Prostate gland (tissue), 2 donors: Measurements from ENCODE around the gene CCNH. TPM values are rescaled to one million over a fixed set of nuclear protein-coding genes. Genes with fewer than 3 reads are reported as not detected.

Source experiments
- DNase-seq: peaks from one replicate; pipeline ENCODE4 v3.0.0-alpha.2; 2019; ENCODE audit warnings: low spot score
- H3K27ac ChIP-seq, 2 donors: fragments of 200-600 bp; sonication (generic); 2 replicates each; pipeline ENCODE4 v1.5.1; 2017 to 2019
- H3K27me3 ChIP-seq: fragments of 200-600 bp; sonication (generic); replicated peaks from 2 replicates; pipeline ENCODE4 v1.5.1; 2019; ENCODE audit not compliant: insufficient read depth
- H3K36me3 ChIP-seq, 2 donors: fragments of 200-600 bp; sonication (generic); 1 replicate in 1 of 2; 2 replicates in 1 of 2; pipeline versions ENCODE4 v1.5.1 to v1.8.1; 2017 to 2019
- H3K4me1 ChIP-seq: fragments of 200-600 bp; sonication (generic); replicated peaks from 2 replicates; pipeline ENCODE4 v1.5.1; 2019
- H3K4me3 ChIP-seq, 2 donors: fragments of 200-600 bp; sonication (generic); 2 replicates each; pipeline ENCODE4 v1.5.1; 2017 to 2019
- H3K9me3 ChIP-seq: fragments of 200-600 bp; sonication (generic); 2 replicates; pipeline ENCODE4 v1.5.1; 2017
- CTCF ChIP-seq, 4 experiments: fragments of 200-600 bp in 2 of 4; fragments of 450-650 bp in 2 of 4; sonication (generic) in 2 of 4; IDR thresholded peaks; 1 replicate in 3 of 4; 2 replicates in 1 of 4; pipeline ENCODE4 v1.5.1; 2016 to 2019; ENCODE audit warnings: antibody characterized with exemption in 4 of 4, mild to moderate bottlenecking in 2 of 4, moderate library complexity in 2 of 4
- POLR2A ChIP-seq: fragments of 450-650 bp; IDR thresholded peaks from one replicate; pipeline ENCODE4 v1.6.1; 2016; ENCODE audit warnings: antibody characterized with exemption, mild to moderate bottlenecking
- POLR2AphosphoS5 ChIP-seq: sonication (generic); formaldehyde crosslinking; IDR thresholded peaks from one replicate; pipeline ENCODE4 v1.6.1; 2017; ENCODE audit warnings: antibody characterized with exemption
- WGBS: methylation state at CpG from one replicate; pipeline ENCODE4 v1.1.5; 2018; 5-methylcytosine and 5-hydroxymethylcytosine counted together
- intact Hi-C: fragments of 100-400 bp; cut with DNase I; formaldehyde crosslinking; loops from one replicate; pipeline ENCODE4 v1.14.2; 2022
- total RNA-seq, 2 donors: library from RNA; depleted of rRNA; stranded (reverse); fragments of >200 nt; gene quantifications; one replicate each; pipeline ENCODE4 v1.1.0, GENCODE V29; 2016

The CCNH gene
- total RNA-seq, 2 donors from 2014 or later = 62.8 to 87.6 TPM

GRCh38 chr5:87361536-87362213 lies 51.1 kb downstream of the CCNH start:
- Histone ChIP-seq H3K4me1 (no peaks in the 10 kb centered on the region), H3K36me3 (no peaks in the 10 kb centered on the region), H3K27me3 (no peaks in the 10 kb centered on the region), H3K4me3 (no peak overlapping the region), H3K27ac (no peak overlapping the region), H3K9me3 (no peaks in the 10 kb centered on the region)
- intact Hi-C loops = no loop called here
- no peak for DNase-seq
- TF ChIP-seq POLR2A (no peak), POLR2AphosphoS5 (no peak), CTCF (IDR thresholded peaks at IDR 0.05) (no peak)
- 88% methylated on average over 1 of the region's 1 CpG for WGBS

- TF ChIP-seq POLR2AphosphoS5 = no peak
- TF ChIP-seq CTCF (IDR thresholded peaks at IDR 0.05) = no peak
- TF ChIP-seq POLR2A = no peak
- Histone ChIP-seq H3K4me1 (no peaks in the 10 kb centered on the region), H3K36me3 (no peaks in the 10 kb centered on the region), H3K4me3 (no peak overlapping the region), H3K27me3 (no peaks in the 10 kb centered on the region), H3K9me3 (no peaks in the 10 kb centered on the region), H3K27ac (no peak overlapping the region)
- intact Hi-C loops = no loop called here
- no peak for DNase-seq
- 88% methylated on average over 2 of the region's 2 CpGs for WGBS
Measured at GRCh38 chr5:87361031-87361445, 51.7 kb downstream of the CCNH start.

- intact Hi-C loops = no loop called here
- DNase-seq = no peak
- no peak overlapping the region for H3K27ac ChIP-seq
- no peaks in the 10 kb centered on the region for H3K36me3 ChIP-seq
- no peaks in the 10 kb centered on the region for H3K9me3 ChIP-seq
- 98% methylated on average over 11 of the region's 11 CpGs for WGBS
- no peak for TF ChIP-seq CTCF (IDR thresholded peaks at IDR 0.05)
- no peak for TF ChIP-seq POLR2A
- TF ChIP-seq POLR2AphosphoS5 = no peak
- H3K27me3 ChIP-seq = no peaks in the 10 kb centered on the region
- H3K4me1 ChIP-seq = no peaks in the 10 kb centered on the region
- H3K4me3 ChIP-seq = no peak overlapping the region
Measured at GRCh38 chr5:87360132-87360531, 52.6 kb downstream of the CCNH start.

GRCh38 chr5:87359106-87359505 lies 53.6 kb downstream of the CCNH start:
- H3K4me1 ChIP-seq = no peaks in the 10 kb centered on the region
- DNase-seq = no peak
- intact Hi-C loops = no loop called here
- H3K4me3 ChIP-seq = no peak overlapping the region
- no peaks in the 10 kb centered on the region for H3K36me3 ChIP-seq
- TF ChIP-seq POLR2AphosphoS5 = no peak
- TF ChIP-seq CTCF (IDR thresholded peaks at IDR 0.05) = no peak
- TF ChIP-seq POLR2A = no peak
- whole genome bisulfite sequencing = 90% methylated on average over 2 of the region's 2 CpGs
- no peaks in the 10 kb centered on the region for H3K9me3 ChIP-seq
- no peak overlapping the region for H3K27ac ChIP-seq
- H3K27me3 ChIP-seq = no peaks in the 10 kb centered on the region

GRCh38 chr5:87354496-87354895 lies 58.2 kb downstream of the CCNH start:
- TF ChIP-seq POLR2A (no peak), POLR2AphosphoS5 (no peak), CTCF (IDR thresholded peaks at IDR 0.05) (no peak)
- intact Hi-C loops = no loop called here

More at GRCh38 chr5:87354496-87354895, 58.2 kb downstream of the CCNH start:
- 97% methylated on average over 1 of the region's 1 CpG for WGBS
- Histone ChIP-seq H3K4me3 (no peak overlapping the region), H3K27ac (no peak overlapping the region), H3K4me1 (no peaks in the 10 kb centered on the region), H3K9me3 (no peaks in the 10 kb centered on the region), H3K27me3 (no peaks in the 10 kb centered on the region), H3K36me3 (no peaks in the 10 kb centered on the region)
- no peak for DNase-seq
